Sigmoid colon (tissue), 7 donors: ENCODE data around the gene ANAPC16. TPM values are rescaled to one million over a fixed set of nuclear protein-coding genes. Genes with fewer than 3 reads are reported as not detected.
"Not testable (repeated sequence)": the region's sequence is repeated elsewhere in the genome, so short reads cannot be mapped to it uniquely, and the experiment has no call there.

ENCODE experiments used
- DNase-seq: peaks from one replicate; pipeline ENCODE4 v3.0.0-alpha.2; 2019
- H3K27ac ChIP-seq, 4 donors: fragments of 200-600 bp; sonication (generic); one replicate each; pipeline ENCODE4 v1.5.1; 2016 to 2019; ENCODE audit warnings: mild to moderate bottlenecking in 1 of 4
- H3K27me3 ChIP-seq, 3 donors: fragments of 200-600 bp; sonication (generic); one replicate each; pipeline ENCODE4 v1.5.1; 2019; ENCODE audit warnings: mild to moderate bottlenecking in 1 of 3
- H3K36me3 ChIP-seq, 4 donors: fragments of 200-600 bp; sonication (generic); one replicate each; pipeline ENCODE4 v1.5.1; 2016 to 2019
- H3K4me1 ChIP-seq, 4 donors: fragments of 200-600 bp; sonication (generic); one replicate each; pipeline ENCODE4 v1.5.1; 2017 to 2019
- H3K4me3 ChIP-seq, 4 donors: fragments of 200-600 bp; sonication (generic); one replicate each; pipeline ENCODE4 v1.5.1; 2017 to 2019; ENCODE audit warnings: mild to moderate bottlenecking in 2 of 4, moderate library complexity in 1 of 4
- H3K9me3 ChIP-seq, 4 donors: fragments of 200-600 bp in 3 of 4; sonication (generic) in 3 of 4; one replicate each; pipeline versions ENCODE4 v1.5.1 to v1.6.1; 2013 to 2019
- CTCF ChIP-seq, 4 experiments: fragments of 450-650 bp in 3 of 4; fragments of 200-600 bp in 1 of 4; IDR thresholded peaks; one replicate each; pipeline ENCODE4 v1.5.1; 2016 to 2019; ENCODE audit warnings: antibody characterized with exemption in 4 of 4, mild to moderate bottlenecking in 3 of 4, moderate library complexity in 2 of 4
- EP300 ChIP-seq, 4 donors: sonication (generic); formaldehyde crosslinking; IDR thresholded peaks; one replicate each; pipeline ENCODE4 v1.6.1; 2017; ENCODE audit warnings: antibody characterized with exemption in 4 of 4
- POLR2A ChIP-seq, 2 donors: fragments of 450-650 bp; IDR thresholded peaks; one replicate each; pipeline ENCODE4 v1.6.1; 2016; ENCODE audit warnings: antibody characterized with exemption in 2 of 2, mild to moderate bottlenecking in 2 of 2, moderate library complexity in 2 of 2
- POLR2AphosphoS5 ChIP-seq, 4 donors: sonication (generic); formaldehyde crosslinking; IDR thresholded peaks; one replicate each; pipeline ENCODE4 v1.6.1; 2017; ENCODE audit warnings: antibody characterized with exemption in 4 of 4
- WGBS, 2 donors: extraction: QIAGEN DNeasy Blood & Tissue Kit; methylation state at CpG; one replicate each; pipeline ENCODE4 v1.1.7; 2013; 5-methylcytosine and 5-hydroxymethylcytosine counted together
- intact Hi-C: fragments of 100-400 bp; cut with DNase I; formaldehyde crosslinking; loops from one replicate; pipeline ENCODE4 v1.15.1; 2023
- polyA plus RNA-seq, 3 donors: library from polyadenylated mRNA; stranded (reverse); fragments of 200-250 nt; gene quantifications; one replicate each; pipeline ENCODE4 v1.2.3, GENCODE V29; 2013
- total RNA-seq, 4 donors: library from RNA; depleted of rRNA; stranded (reverse); fragments of >200 nt; gene quantifications; one replicate each; pipeline ENCODE4 v1.1.0, GENCODE V29; 2016
- donor health status: healthy with polysubstance abuse.
- donor health status: Bipolar disorder and iron deficiency.
- donor health status: healthy.

The ANAPC16 gene
- total and polyA plus RNA-seq, 7 donors = 80.0 to 228 (median 187) TPM

DNA sequence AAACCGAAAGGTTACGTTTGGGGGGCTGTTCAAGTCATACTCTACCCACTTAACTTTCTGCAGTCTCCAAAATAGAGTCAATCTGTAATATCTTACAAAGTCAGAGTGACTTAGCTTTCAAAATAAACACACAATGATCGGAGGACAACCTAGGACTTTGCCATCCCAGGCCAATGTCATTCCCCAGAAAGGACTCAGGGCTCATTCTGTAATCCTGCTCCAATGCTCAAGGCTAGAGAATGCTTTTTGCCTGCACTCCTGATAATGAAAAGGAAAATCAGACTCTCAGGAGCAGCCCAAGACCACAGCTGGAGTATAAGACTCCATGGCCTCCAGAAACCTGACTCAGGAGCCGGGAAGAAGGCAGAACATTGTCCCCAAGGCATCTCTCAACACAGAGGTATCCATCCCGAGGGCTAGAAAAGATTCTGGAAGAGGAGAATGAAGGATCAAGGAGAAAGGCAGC, 28.8 kb downstream of the ANAPC16 start:
- TF ChIP-seq POLR2A (IDR thresholded peaks at IDR 0.05) = no peak
- TF ChIP-seq POLR2AphosphoS5 (IDR thresholded peaks at IDR 0.05) = no peak
- no peak for TF ChIP-seq EP300 (IDR thresholded peaks at IDR 0.05)
- TF ChIP-seq CTCF (IDR thresholded peaks at IDR 0.05) = no peak
- Histone ChIP-seq H3K27me3 (no peaks in the 10 kb centered on the region), H3K9me3 (no peaks in the 10 kb centered on the region), H3K36me3 (no peaks in the 10 kb centered on the region), H3K4me3 (no peak overlapping the region), H3K4me1 (peaks cover 0 to 79% (median 77%) of the 10 kb centered on the region in 4 donors), H3K27ac (peak overlapping the region; percentile 91 to 95 (median 91))
- DNase-seq = no peak
- intact Hi-C loops = no loop called here
- 48 to 59% methylated on average over 5 of the region's 5 CpGs for WGBS, 2 donors

DNA sequence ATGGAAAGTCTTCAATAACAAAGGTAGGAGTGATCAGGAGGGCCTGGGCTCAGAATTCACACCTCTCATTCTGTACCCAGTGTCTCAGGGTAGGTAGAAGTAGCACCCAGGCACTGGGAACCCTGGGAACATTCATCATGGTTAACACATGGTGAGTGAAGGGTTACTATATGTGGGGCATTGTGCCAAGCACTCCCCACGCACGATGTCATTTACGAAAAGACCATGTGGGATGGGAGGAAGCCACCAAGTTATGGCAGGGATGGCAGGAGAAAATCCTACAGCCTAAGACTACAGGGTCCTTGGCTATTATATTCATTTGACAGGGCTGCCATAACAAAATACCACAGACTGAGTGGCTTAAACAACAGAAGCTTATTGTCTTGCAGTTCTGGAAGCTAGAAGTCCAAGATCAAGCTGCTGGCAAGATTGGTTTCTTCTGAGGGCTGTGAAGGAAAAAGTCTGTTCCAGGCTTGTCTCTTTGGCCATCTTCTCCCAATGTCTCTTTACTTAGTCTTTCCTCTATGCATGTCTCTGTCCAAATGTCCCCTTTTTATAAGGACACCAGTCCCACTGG, 30.2 kb downstream of the ANAPC16 start:
- DNase-seq = no peak
- H3K4me3 ChIP-seq = no peak overlapping the region
- TF ChIP-seq POLR2A (IDR thresholded peaks at IDR 0.05) = no peak
- peak in 1 of 4 donors; percentile 29 for TF ChIP-seq POLR2AphosphoS5 (IDR thresholded peaks at IDR 0.05)
- no peak for TF ChIP-seq CTCF (IDR thresholded peaks at IDR 0.05)
- TF ChIP-seq EP300 (IDR thresholded peaks at IDR 0.05) = no peak
- H3K27ac ChIP-seq = peak overlapping the region; percentile 91 to 95 (median 91)
- no peaks in the 10 kb centered on the region for H3K9me3 ChIP-seq
- no peaks in the 10 kb centered on the region for H3K27me3 ChIP-seq
- intact Hi-C loops = no loop called here
- peaks cover 0 to 93% (median 91%) of the 10 kb centered on the region in 4 donors for H3K4me1 ChIP-seq
- no peaks in the 10 kb centered on the region for H3K36me3 ChIP-seq
- 21 to 37% methylated on average over 3 of the region's 3 CpGs for WGBS, 2 donors

DNA sequence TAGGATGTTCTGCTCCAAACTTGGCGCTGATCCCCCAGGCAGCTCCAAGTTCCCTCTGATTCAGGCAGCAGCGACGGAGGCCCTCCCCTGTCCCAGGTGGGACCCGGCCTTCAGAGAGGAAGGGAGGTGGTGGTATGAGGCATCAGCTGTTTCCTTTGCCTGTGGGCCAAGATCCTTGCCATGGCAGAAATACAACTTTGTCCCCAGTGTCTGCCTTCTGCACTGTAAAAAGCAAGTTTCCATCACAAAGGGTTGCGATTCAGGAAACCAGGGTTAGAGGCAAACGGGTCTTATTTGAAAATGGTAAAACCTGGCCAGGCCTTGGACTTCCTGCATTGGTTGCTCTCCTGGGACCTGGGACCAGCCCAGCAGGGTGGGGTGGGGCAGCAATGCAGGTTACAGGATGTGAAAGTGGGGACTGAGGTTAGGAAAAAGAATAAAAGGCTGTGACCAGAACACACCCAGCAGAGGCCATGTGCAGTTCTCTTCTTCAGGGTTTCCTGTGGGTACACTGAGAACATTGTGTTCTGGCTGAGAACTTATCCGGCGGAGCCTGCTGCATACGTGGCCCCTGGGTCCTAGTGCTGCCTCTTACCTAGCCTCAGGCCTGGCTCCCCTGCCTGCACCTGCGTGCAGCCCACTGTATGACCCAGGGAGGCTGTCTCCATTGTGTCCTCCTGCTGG, 32.8 kb downstream of the ANAPC16 start:
- Histone ChIP-seq H3K27me3 (no peaks in the 10 kb centered on the region), H3K36me3 (no peaks in the 10 kb centered on the region), H3K4me1 (peaks cover 0 to 98% (median 90%) of the 10 kb centered on the region in 4 donors), H3K4me3 (peak overlapping the region in 3 of 4 donors; percentile 15 to 36 (median 23)), H3K9me3 (no peaks in the 10 kb centered on the region), H3K27ac (peak overlapping the region; percentile 91 to 95 (median 91))
- intact Hi-C loops = loop anchor here (2.0 kb wide), 1 partner anchor 24 kb away; the partner anchor contains the start of gene DDIT4
- peak; percentile 95 for DNase-seq
- TF ChIP-seq POLR2AphosphoS5 (IDR thresholded peaks at IDR 0.05) = peak; percentile 90 to 93 (median 92)
- TF ChIP-seq CTCF (IDR thresholded peaks at IDR 0.05) = no peak
- peak; percentile 24 to 28 for TF ChIP-seq POLR2A (IDR thresholded peaks at IDR 0.05)
- peak; percentile 87 to 97 (median 91) for TF ChIP-seq EP300 (IDR thresholded peaks at IDR 0.05)
- 11% methylated on average over 10 of the region's 10 CpGs for WGBS, 2 donors

- not testable (repeated sequence) for H3K9me3 ChIP-seq, H3K27me3 ChIP-seq, H3K36me3 ChIP-seq, DNase-seq
- H3K4me1 ChIP-seq = peaks cover 0 to 98% (median 90%) of the 10 kb centered on the region in 4 donors
- peak overlapping the region; percentile 91 to 95 (median 91) for H3K27ac ChIP-seq
- peak overlapping the region in 1 of 4 donors; percentile 15 for H3K4me3 ChIP-seq
- intact Hi-C loops = loop anchor here (2.0 kb wide), 1 partner anchor 23 kb away; the partner anchor contains the start of gene DDIT4
- WGBS, 2 donors = 78 to 89% methylated on average over 17 of the region's 17 CpGs
Observed at GRCh38 chr10:72249176-72249862, 33.5 kb downstream of the ANAPC16 start.

- peak overlapping the region; percentile 91 to 95 (median 91) for H3K27ac ChIP-seq
- TF ChIP-seq POLR2AphosphoS5 (IDR thresholded peaks at IDR 0.05) (peak; percentile 32 to 73 (median 48)), POLR2A (IDR thresholded peaks at IDR 0.05) (no peak), EP300 (IDR thresholded peaks at IDR 0.05) (no peak), CTCF (IDR thresholded peaks at IDR 0.05) (no peak)
- H3K4me1 ChIP-seq = peaks cover 0 to 98% (median 90%) of the 10 kb centered on the region in 4 donors
- intact Hi-C loops = no loop called here
- DNase-seq = peak; percentile 91
- 91 to 93% methylated on average over 1 of the region's 1 CpG for WGBS, 2 donors
- no peaks in the 10 kb centered on the region for H3K9me3 ChIP-seq
- no peaks in the 10 kb centered on the region for H3K27me3 ChIP-seq
- H3K4me3 ChIP-seq = no peak overlapping the region
- H3K36me3 ChIP-seq = no peaks in the 10 kb centered on the region
Observed at GRCh38 chr10:72250666-72251065, 34.9 kb downstream of the ANAPC16 start.
